ENCODE data around the gene YKT6. TPM values are rescaled to one million over a fixed set of nuclear protein-coding genes. Genes with fewer than 3 reads are reported as not detected.

Gene YKT6
- polyA plus RNA-seq, 1 donor (not counting 4 experiments of a cell fraction or from before 2014, with no cell fraction given): 148 TPM

DNA sequence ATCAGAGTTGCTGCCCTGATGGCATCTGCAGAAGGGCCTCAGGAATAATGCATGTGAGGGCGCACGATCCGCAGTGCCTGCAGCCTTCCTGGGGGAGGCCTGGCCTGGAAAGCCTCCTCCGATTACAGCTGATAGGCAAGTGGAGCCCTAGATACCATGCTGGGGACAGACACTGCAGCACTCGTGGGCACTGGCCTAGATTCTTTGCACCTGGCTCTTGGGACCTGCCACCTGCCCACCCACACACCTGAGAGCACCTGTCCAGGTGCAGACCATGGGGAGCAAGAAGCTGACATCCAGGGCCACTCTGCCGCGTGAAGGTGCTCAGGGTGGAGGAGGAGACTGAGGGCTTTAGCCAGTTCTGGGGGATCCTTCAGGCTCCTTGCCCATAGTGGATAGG, 14.8 kb downstream of the YKT6 start:
- Histone ChIP-seq H3K27me3 (ENCODE audit: control insufficient read depth, extremely low read depth, insufficient read depth, low read length) (no peaks in the 10 kb centered on the region), H3K4me1 (ENCODE audit: control insufficient read depth, extremely low read depth, insufficient read depth, low read length) (no peaks in the 10 kb centered on the region), H3K36me3 (ENCODE audit: control insufficient read depth in 2 of 2, extremely low read depth in 1 of 2, insufficient read depth in 2 of 2, low read length in 2 of 2) (peaks cover 4 to 23% of the 10 kb centered on the region in 2 experiments), H3K4me3 (ENCODE audit: control insufficient read depth in 2 of 3, extremely low read depth in 1 of 3, insufficient read depth in 2 of 3, low read depth in 1 of 3, low read length in 3 of 3) (no peak overlapping the region), H3K9ac (ENCODE audit: control insufficient read depth, extremely low read depth, insufficient read depth, low read length) (no peak overlapping the region), H2AFZ (ENCODE audit: control insufficient read depth, low read length) (no peak overlapping the region), H3K27ac (ENCODE audit: control insufficient read depth, insufficient read depth, low read length) (no peak overlapping the region), H3K4me2 (ENCODE audit: control insufficient read depth, extremely low read depth, insufficient read depth, low read depth, low read length) (no peak overlapping the region), H3K9me3 (ENCODE audit: control insufficient read depth, low read depth, low read length) (no peaks in the 10 kb centered on the region), H4K20me1 (ENCODE audit: control insufficient read depth, extremely low read depth, insufficient read depth, low read length) (no peaks in the 10 kb centered on the region), H3K9me1 (ENCODE audit: control insufficient read depth, extremely low read depth, insufficient read depth, low read length) (no peaks in the 10 kb centered on the region), H3K79me2 (ENCODE audit: control insufficient read depth, insufficient read depth, low read length) (no peaks in the 10 kb centered on the region)
- FAIRE-seq (no peak), DNase-seq (ENCODE audit: low read depth, low spot score) (no peak)
- no peak for TF ChIP-seq EZH2 (IDR thresholded peaks at IDR 0.05; ENCODE audit: low read length)
- TF ChIP-seq, protein P1, sequence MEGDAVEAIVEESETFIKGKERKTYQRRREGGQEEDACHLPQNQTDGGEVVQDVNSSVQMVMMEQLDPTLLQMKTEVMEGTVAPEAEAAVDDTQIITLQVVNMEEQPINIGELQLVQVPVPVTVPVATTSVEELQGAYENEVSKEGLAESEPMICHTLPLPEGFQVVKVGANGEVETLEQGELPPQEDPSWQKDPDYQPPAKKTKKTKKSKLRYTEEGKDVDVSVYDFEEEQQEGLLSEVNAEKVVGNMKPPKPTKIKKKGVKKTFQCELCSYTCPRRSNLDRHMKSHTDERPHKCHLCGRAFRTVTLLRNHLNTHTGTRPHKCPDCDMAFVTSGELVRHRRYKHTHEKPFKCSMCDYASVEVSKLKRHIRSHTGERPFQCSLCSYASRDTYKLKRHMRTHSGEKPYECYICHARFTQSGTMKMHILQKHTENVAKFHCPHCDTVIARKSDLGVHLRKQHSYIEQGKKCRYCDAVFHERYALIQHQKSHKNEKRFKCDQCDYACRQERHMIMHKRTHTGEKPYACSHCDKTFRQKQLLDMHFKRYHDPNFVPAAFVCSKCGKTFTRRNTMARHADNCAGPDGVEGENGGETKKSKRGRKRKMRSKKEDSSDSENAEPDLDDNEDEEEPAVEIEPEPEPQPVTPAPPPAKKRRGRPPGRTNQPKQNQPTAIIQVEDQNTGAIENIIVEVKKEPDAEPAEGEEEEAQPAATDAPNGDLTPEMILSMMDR (optimal IDR thresholded peaks at IDR 0.05 in 1 of 3, IDR thresholded peaks at IDR 0.05 in 1 of 3, conservative IDR thresholded peaks at IDR 0.05 in 1 of 3; ENCODE audit: extremely low read depth in 1 of 3, insufficient read depth in 2 of 3, low read length in 3 of 3): no peak
- dilution Hi-C loops (cut with MboI; ENCODE audit: extremely low pct_ligation_motif_present, low sequenced_read_pairs): no loop called here

DNA sequence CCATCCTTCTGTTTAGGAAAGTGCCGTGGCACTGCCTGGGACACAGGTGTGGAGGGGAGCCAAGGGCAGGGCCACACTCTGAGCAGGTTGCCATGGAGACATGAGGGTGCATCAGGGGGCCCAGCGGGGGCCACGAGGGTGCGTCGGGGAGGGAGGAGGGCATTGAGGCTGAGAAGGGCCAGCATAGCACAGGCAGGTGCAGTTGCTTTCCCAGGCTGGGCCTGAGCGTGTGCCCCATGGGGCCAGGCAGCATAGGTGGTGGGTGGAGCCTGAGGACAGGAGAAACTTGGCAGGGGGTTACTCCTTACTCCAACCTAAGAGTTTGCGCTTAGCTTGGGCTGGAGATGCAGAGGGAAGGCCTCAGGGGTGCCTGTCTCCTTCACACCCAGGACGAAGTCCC, 15.2 kb downstream of the YKT6 start:
- Histone ChIP-seq H3K4me1 (ENCODE audit: control insufficient read depth, extremely low read depth, insufficient read depth, low read length) (no peaks in the 10 kb centered on the region), H3K4me3 (ENCODE audit: control insufficient read depth in 2 of 3, extremely low read depth in 1 of 3, insufficient read depth in 2 of 3, low read depth in 1 of 3, low read length in 3 of 3) (no peak overlapping the region), H3K9ac (ENCODE audit: control insufficient read depth, extremely low read depth, insufficient read depth, low read length) (no peak overlapping the region), H2AFZ (ENCODE audit: control insufficient read depth, low read length) (no peak overlapping the region), H3K27me3 (ENCODE audit: control insufficient read depth, extremely low read depth, insufficient read depth, low read length) (no peaks in the 10 kb centered on the region), H3K27ac (ENCODE audit: control insufficient read depth, insufficient read depth, low read length) (no peak overlapping the region), H3K36me3 (ENCODE audit: control insufficient read depth in 2 of 2, extremely low read depth in 1 of 2, insufficient read depth in 2 of 2, low read length in 2 of 2) (peaks cover 4 to 19% of the 10 kb centered on the region in 2 experiments), H3K9me1 (ENCODE audit: control insufficient read depth, extremely low read depth, insufficient read depth, low read length) (no peaks in the 10 kb centered on the region), H4K20me1 (ENCODE audit: control insufficient read depth, extremely low read depth, insufficient read depth, low read length) (no peaks in the 10 kb centered on the region), H3K79me2 (ENCODE audit: control insufficient read depth, insufficient read depth, low read length) (no peaks in the 10 kb centered on the region), H3K9me3 (ENCODE audit: control insufficient read depth, low read depth, low read length) (no peaks in the 10 kb centered on the region), H3K4me2 (ENCODE audit: control insufficient read depth, extremely low read depth, insufficient read depth, low read depth, low read length) (no peak overlapping the region)
- DNase-seq (ENCODE audit: low read depth, low spot score): no peak
- dilution Hi-C loops (cut with MboI; ENCODE audit: extremely low pct_ligation_motif_present, low sequenced_read_pairs): no loop called here
- FAIRE-seq: no peak
- TF ChIP-seq, protein P1 (optimal IDR thresholded peaks at IDR 0.05 in 1 of 3, IDR thresholded peaks at IDR 0.05 in 1 of 3, conservative IDR thresholded peaks at IDR 0.05 in 1 of 3; ENCODE audit: extremely low read depth in 1 of 3, insufficient read depth in 2 of 3, low read length in 3 of 3): no peak
- TF ChIP-seq EZH2 (IDR thresholded peaks at IDR 0.05; ENCODE audit: low read length): no peak

All from keratinocyte (primary cell).